ENCODE data around the gene PTPRN2. TPM values are rescaled to one million over a fixed set of nuclear protein-coding genes. Genes with fewer than 3 reads are reported as not detected.

Gene PTPRN2
- total RNA-seq, 1 experiment from 2014 or later = 2.1 TPM

GRCh38 chr7:157615101-157615817 lies 972.4 kb downstream of the PTPRN2 start:
- no TSS peak for BruUV-seq (replicated peaks)
- ChIA-PET CTCF (no interaction called here), POLR2A (no interaction called here), RAD21 (ENCODE audit: low non-redundant PET in 1 of 2, low total read pairs in 2 of 2, uncharacterized antibody in 2 of 2, unreplicated experiment in 2 of 2) (no interaction called here)
- TF ChIP-seq ELF1 (IDR thresholded peaks at IDR 0.05; ENCODE audit: borderline replicate concordance, low read depth) (no peak), CEBPB (IDR thresholded peaks at IDR 0.05; ENCODE audit: low read depth) (no peak), FOSL1 (IDR thresholded peaks at IDR 0.05; ENCODE audit: low read depth) (no peak), ZNF274 (IDR thresholded peaks at IDR 0.05; ENCODE audit: low read depth, low read length) (no peak), POLR2A (IDR thresholded peaks at IDR 0.05; ENCODE audit: borderline replicate concordance, extremely low read depth, insufficient read depth, insufficient read length) (no peak), ATF3 (IDR thresholded peaks at IDR 0.05) (no peak), EZH2phosphoT487 (IDR thresholded peaks at IDR 0.05; ENCODE audit: borderline replicate concordance) (no peak), SRF (IDR thresholded peaks at IDR 0.05; ENCODE audit: low read depth) (no peak), MAX (IDR thresholded peaks at IDR 0.05) (no peak), SIN3A (IDR thresholded peaks at IDR 0.05; ENCODE audit: low read depth) (no peak), RAD21 (IDR thresholded peaks at IDR 0.05; ENCODE audit: low read depth) (no peak), EZH2 (IDR thresholded peaks at IDR 0.05) (no peak)
- intact Hi-C loops (cut with micrococcal nuclease) = no loop called here
- H3K4me1 ChIP-seq (ENCODE audit: control insufficient read depth in 1 of 2, insufficient read depth in 2 of 2, low read length in 2 of 2) = no peaks in the 10 kb centered on the region
- H3K9me3 ChIP-seq (ENCODE audit: control insufficient read depth in 1 of 2, insufficient read depth in 1 of 2, low read depth in 1 of 2, low read length in 2 of 2) = no peaks in the 10 kb centered on the region
- DNase-seq (ENCODE audit: low read depth, low spot score) (no peak), ATAC-seq (no peak)
- no peak overlapping the region for H3K4me2 ChIP-seq (ENCODE audit: low read length)
- no peaks in the 10 kb centered on the region for H4K20me1 ChIP-seq (ENCODE audit: insufficient read depth)
- no peaks in the 10 kb centered on the region for H3K36me3 ChIP-seq (ENCODE audit: control insufficient read depth in 1 of 2, insufficient read depth in 2 of 2, low read length in 2 of 2)
- no peaks in the 10 kb centered on the region for H3K79me2 ChIP-seq (ENCODE audit: insufficient read depth, low read length)
- no peak overlapping the region for H2AFZ ChIP-seq (ENCODE audit: low read depth, low read length, poor library complexity, severe bottlenecking)
- H3K9me2 ChIP-seq (ENCODE audit: insufficient read depth) = no peaks in the 10 kb centered on the region
- no peak overlapping the region for H3K9ac ChIP-seq (ENCODE audit: low read length)
- H3K4me3 ChIP-seq (replicated peaks in 1 of 2; ENCODE audit: low read depth in 1 of 2, low read length in 2 of 2) = no peak overlapping the region
- no peaks in the 10 kb centered on the region for H3K27me3 ChIP-seq (ENCODE audit: insufficient read depth, low read length)
- no peak overlapping the region for H3K27ac ChIP-seq (ENCODE audit: low read depth, low read length)
